Sigmoid colon (tissue), 4 donors: ENCODE data around the gene IL36RN.

Source experiments
- CTCF ChIP-seq, 4 experiments: fragments of 450-650 bp in 3 of 4; fragments of 200-600 bp in 1 of 4; IDR thresholded peaks; one replicate each; pipeline ENCODE4 v1.5.1; 2016 to 2019; ENCODE audit warnings: antibody characterized with exemption in 4 of 4, mild to moderate bottlenecking in 3 of 4, moderate library complexity in 2 of 4
- EP300 ChIP-seq, 4 donors: sonication (generic); formaldehyde crosslinking; IDR thresholded peaks; one replicate each; pipeline ENCODE4 v1.6.1; 2017; ENCODE audit warnings: antibody characterized with exemption in 4 of 4
- POLR2A ChIP-seq, 2 donors: fragments of 450-650 bp; IDR thresholded peaks; one replicate each; pipeline ENCODE4 v1.6.1; 2016; ENCODE audit warnings: antibody characterized with exemption in 2 of 2, mild to moderate bottlenecking in 2 of 2, moderate library complexity in 2 of 2
- POLR2AphosphoS5 ChIP-seq, 4 donors: sonication (generic); formaldehyde crosslinking; IDR thresholded peaks; one replicate each; pipeline ENCODE4 v1.6.1; 2017; ENCODE audit warnings: antibody characterized with exemption in 4 of 4

- TF ChIP-seq POLR2AphosphoS5 (IDR thresholded peaks at IDR 0.05): no peak
- TF ChIP-seq POLR2A (IDR thresholded peaks at IDR 0.05): no peak
- no peak for TF ChIP-seq CTCF (IDR thresholded peaks at IDR 0.05)
- TF ChIP-seq EP300 (IDR thresholded peaks at IDR 0.05): no peak
Measured at GRCh38 chr2:113089916-113090315, 30.9 kb downstream of the IL36RN start.
